ENCODE data around the gene C16orf82.
"Not testable (repeated sequence)": the region's sequence is repeated elsewhere in the genome, so short reads cannot be mapped to it uniquely, and the experiment has no call there.

Gene C16orf82

DNA sequence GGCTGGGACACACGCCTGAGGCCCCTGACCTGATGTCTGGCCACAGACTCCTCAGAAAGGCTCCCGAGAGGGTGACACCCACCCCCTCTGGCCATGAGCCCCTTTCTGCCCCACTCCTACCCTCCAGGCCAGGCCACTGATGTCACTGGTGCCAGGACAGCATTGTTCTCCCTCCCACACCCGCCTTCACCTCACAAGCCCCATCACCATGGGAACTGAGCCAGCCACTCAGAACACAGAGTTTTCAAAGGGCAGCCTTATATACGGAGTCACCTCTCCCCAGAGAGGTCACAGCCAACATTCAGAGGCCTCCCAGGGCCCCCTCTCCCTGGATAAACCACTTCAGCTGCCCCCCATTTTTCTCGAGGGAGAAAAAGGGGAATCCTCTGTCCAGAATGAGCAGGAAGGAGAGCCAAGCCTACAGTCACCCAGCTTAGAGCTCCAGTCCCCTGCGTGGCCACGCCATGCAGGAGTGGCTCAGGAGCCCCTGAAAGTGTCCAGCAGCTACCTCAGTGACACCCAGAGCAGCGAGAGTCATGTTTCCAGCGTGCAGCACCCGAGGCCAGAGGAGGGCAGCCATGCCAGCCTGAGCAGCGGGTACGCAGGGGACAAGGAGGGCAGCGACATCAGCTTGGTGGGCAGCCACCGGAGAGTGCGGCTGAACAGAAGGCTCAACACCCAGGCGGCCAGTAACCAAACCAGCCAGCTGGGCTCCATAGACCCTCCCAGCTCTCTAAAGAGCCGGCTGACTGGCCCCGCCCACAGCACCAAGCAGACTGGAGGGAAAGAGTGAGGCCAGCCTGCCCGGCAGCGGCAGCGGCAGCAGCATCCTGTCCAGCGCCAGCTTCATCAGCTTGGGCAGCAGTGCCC lies at the start of gene C16orf82:
Gene C16orf82 (plus strand): TSS at position 260 of the 870 bp plus-strand sequence.
- DNase-seq (ENCODE audit: low read depth in 2 of 2), result no peak

DNA sequence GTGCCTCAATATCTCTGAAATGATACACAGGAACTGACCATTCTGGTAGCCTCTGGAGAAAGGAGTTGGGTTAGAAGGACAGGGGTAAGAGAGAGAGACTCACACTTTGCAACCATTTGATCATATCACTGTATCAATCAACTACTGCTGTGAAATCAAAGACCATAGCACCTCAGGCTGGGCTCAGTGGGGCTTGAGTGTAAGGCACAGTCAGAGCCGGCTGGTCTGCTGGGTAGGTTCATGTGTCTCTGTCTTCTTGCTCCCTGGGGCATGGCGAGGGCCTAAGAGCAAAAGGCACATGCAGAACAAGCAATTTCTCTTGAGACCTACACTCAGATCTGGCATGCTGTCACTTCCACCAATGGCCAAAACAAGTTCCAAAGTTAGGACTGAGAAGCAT lies 46.7 kb upstream of the C16orf82 start:
- DNase-seq (ENCODE audit: low read depth in 2 of 2), result no peak

DNA sequence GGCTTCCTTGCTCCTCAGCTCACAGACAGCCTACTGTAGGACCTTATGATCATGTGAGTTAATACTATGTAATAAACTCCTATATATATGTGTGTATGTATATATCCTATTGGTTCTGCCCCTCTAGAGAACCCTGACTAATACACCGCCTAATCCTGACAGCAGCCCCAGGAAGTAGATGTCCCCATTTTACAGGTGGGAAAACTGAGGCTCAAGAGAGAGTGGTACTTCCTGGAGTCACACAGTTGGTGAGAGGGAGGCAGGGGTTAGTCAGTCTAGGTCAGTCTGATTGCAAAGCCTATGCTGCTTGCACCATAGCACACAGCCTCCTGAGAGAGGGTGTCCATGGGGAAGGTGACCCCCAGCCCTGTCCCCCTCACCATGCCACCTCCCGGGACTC lies 42.7 kb upstream of the C16orf82 start:
- no peak for DNase-seq (ENCODE audit: low read depth in 2 of 2)

DNA sequence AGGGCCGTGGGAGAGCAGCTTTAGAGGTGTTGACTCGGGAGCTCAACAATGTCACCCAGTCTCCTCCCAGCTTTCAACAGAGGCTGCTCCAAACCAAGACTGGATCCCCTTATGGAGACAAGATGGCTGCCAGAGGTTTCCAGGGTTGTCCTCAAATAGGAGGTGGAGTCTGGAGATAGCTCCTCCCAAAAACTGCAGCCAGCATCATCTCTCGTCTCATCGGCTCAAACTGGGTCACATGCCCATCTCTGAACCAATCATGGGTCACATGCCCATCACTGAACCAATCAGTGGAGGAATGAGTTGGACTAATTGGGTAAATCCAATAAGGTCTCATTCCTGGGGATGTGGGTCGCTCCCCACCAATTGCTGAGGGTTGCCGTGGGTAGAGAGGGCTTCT lies 41.1 kb upstream of the C16orf82 start:
- DNase-seq (ENCODE audit: low read depth in 2 of 2), result no peak

DNA sequence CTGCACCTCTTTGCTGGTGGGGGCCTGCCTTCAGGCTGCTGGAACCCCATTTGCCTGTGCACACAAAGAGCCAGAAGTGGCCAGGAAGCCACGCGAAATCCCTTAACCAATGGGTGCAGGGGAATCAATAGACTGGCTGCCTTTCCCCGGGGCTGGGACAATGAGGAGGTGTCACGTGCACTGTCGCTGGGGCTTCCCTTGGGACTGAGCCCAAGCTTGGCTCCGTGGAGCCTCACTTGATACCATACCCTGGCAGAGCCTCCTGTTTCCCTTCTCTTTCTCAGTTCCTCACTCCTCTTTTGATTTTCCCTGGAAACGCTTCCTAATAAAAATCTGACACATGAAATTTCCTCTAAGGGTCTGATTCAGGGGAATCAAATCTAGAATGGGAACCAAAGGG lies 38.8 kb upstream of the C16orf82 start:
- DNase-seq (ENCODE audit: low read depth in 2 of 2), result no peak

DNA sequence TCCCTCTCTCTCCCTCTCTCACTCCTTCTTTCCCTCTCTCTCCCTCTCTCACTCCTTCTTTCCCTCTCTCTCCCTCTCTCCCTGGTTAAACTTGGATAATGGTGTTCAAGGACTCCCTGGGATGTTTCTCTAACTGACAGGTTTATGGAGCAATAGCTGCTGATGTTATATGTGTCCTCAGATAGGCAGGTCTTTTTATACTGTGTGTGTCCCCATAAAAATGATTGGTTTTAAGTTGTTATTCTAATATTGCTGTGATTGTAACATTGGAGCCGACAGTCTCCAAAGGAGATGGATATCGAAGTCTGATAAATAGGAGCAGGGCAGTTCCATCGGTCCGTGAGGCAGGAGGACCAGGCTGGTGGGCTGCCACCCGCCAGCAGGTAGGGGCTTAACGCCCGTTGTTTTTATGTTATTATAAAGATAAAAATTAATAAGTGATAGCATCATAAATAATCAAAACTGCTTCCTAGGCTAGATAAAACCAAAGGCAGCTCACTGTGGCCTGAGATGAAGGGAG lies 38.1 kb upstream of the C16orf82 start:
- no peak for DNase-seq (ENCODE audit: low read depth in 2 of 2)

DNA sequence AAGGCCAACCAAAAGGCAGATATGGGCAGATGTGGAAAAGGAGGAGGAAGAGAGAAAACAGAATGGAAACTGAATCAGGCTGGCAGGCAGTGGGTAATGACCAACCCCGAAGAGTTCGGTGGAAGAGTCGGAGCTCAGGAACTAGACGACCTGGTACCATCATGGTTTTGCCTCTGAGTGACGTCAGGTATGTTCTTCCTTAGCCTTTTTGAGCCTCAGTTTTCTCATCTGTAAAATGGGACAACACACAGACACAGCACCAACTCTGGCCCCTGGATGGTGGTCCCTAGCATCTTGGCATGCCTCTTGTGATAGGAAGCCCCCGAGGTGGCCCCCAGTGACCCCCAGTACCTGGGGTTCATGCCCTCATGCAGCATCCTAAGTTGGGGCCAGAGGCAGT lies 37.2 kb upstream of the C16orf82 start:
- DNase-seq (ENCODE audit: low read depth in 2 of 2), result no peak

DNA sequence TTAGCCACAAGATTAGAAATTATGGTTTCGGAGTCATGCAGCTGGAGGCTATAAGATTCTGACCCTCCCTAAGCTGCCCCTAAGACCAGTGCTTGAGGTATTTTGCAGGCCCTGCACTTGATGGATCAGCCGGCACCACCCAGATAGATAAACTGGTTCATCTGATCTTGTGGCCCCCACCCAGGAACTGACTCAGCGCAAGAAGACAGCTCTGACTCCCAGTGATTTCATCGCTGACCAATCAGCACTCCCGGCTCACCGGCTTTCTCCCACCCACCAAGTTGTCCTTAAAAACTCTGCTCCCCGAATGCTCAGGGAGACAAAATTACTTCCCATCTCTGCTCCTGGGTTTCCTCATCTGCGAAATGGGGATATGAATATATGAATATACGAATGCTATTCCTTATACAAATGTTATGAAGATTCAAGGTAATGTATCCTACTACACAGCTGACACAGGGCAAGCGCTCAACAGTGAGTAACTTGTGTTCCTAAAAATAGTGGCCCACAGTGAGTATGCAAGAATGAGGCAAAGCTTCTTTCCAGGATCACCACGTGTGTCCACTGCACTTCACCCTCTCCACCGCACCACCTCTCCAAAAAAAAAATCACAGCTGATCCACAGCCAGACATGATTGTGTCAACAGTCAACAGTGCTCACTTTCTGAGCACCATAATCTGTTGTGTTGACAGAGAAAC lies 33.3 kb upstream of the C16orf82 start:
- DNase-seq (ENCODE audit: low read depth in 2 of 2), result no peak

DNA sequence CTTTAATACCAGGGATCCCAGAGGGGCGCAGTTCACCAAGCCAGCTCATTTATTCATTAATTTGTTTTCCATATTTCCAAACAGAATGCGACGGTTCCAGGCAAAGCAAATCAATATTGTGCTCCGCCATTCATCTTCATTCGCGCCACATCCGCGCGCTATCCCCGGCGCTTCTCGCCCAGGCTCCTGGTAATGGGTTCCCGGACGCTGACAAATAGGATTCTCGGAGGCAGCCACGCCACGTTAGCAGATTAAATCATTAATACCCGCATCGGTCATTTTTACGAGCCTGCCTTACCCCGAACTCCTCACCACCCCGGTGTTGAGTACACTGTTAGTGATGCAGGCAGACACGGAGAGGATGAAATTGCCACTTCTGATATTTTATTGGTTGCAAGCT lies 26.0 kb upstream of the C16orf82 start:
- DNase-seq (ENCODE audit: low read depth in 2 of 2), result no peak

DNA sequence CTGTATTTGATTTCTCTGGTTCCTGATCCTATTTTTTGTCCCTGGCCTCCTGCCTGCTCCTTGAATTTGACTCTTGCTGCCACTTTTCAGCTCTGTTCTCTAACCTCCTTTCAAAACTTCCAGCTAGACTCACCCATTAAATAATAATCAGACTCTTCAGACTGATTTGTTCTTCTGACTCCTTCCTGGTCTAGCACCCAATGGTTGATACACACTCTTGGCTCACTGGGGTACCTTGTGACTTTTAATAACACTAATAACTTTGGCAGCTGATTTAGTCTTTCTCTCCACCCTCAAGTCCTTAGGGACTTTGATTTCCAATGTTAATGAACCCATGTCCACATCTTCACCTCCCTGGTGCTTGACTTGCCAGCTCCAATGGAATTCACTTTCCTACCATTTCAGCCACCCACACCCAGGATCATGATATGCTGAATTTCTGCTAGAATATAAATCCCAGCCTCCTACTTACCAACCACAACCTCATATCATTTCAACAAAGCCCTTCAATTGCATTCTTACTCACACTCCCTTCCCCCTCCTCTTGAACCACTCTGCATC lies 19.7 kb upstream of the C16orf82 start:
- no peak for DNase-seq (ENCODE audit: low read depth in 2 of 2)

DNA sequence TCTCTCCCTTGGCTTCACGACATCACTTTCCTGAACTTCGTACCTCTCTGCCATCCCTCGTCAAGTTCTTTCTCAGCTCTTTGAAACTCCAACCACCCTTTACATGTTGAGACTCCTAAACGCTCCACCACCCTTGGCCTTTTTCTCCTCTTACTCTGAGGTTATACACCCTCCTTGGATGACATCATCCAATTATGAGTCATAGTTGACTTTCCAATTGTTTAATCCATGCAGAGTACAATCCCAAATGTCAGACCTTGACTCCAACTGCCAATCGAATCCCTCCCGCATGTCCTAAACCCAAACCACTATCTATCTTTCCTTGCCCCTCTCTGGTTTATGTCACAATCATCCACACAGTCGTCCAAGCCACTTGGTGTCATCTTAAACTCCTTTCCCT lies 18.4 kb upstream of the C16orf82 start:
- DNase-seq (ENCODE audit: low read depth in 2 of 2), result no peak

DNA sequence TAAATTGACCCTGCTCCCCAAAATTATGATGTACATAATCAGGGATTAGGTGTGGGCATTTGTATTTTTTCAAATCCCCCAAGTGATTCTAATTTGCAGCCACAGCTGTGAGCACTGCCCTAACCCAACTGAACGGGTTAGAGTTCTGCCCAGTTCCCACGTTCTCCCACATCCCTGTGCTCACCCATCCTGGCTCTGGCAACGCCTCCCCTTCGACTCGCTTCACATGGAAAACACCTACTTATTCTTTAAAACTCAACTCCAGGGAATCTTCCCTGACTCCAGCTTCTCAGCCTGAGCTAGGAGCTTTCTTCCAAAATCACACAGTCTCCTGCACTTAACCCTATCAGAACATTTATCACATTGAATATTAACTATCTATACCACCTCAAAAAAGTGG lies 17.6 kb upstream of the C16orf82 start:
- no peak for DNase-seq (ENCODE audit: low read depth in 2 of 2)

DNA sequence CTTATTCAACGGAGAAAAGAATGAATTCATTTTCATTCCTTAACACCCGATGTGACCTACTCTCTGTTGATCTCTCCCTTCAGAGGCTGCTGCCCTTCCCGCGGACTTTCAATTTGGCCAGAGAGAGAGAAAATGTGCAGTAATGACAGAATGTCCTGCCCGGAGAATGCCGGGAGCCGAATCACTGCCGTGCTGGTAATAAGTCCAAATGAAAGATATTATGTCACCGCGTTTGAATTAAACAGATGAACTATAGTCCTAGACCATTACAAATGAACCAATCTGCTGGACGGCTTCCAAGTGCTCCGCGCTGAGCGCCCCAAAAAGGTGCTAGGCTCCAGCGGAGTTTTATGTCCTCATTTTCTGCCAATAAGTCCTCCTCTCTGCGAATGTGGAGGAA lies 14.7 kb upstream of the C16orf82 start:
- no peak for DNase-seq (ENCODE audit: low read depth in 2 of 2)

DNA sequence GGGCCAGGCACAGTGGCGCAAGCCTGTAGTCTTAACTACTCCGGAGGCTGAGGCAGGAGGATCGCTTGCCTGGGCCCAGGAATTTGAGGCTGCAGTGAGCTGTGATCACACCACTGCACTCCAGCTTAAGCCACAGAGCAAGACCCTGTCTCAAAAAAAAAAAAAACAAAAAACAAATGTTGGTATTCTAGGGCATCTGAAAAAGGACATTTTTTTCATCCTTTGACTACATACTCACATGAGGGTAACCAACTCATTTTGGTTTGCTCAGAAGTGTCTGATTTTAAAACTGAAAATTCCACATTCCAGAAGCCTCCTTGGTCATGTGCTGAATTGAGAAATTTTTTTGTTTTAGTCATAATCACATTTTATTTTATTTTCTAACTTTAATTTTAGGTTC lies 12.7 kb upstream of the C16orf82 start:
- no peak for DNase-seq (ENCODE audit: low read depth in 2 of 2)

DNA sequence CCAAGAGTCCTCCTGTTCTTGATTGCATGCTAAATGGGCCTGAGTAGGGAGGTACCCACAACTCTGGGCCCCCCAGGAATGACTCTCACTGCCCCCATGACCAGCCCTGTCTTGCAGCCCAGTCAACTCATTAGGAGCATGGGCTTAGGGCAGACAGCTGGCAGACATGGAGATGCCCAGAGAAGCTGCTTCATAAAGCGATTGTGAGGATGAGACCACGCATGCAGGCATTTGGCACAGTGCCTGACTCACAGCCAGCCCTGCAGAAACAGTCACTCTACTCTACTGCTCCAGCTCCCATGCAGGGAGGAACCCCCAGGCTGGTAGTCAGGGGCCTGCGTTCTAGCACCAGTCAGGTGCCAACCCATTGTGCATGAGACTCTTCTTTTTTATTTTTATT lies 8.4 kb upstream of the C16orf82 start:
- no peak for DNase-seq (ENCODE audit: low read depth in 2 of 2)

DNA sequence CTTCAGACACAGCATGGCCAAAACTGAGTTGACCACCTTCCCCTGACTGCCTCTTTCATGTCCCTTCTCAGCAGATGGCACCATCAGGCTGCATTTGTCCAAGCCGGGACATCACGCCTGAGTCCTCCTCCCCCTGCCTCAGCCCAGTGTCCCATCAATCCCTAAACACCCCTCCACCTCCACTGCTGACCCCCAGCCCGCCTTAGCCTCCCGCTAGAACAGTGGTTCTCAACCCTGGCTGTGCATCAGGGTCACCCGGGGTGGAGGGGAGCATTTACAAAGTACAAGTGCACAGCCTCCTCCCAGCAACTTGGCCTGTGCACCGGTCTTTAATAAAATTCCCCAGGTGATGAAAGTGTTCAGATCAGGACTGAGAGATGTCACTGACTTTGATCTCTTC lies 4.0 kb downstream of the C16orf82 start:
- DNase-seq (ENCODE audit: low read depth in 2 of 2), result no peak

DNA sequence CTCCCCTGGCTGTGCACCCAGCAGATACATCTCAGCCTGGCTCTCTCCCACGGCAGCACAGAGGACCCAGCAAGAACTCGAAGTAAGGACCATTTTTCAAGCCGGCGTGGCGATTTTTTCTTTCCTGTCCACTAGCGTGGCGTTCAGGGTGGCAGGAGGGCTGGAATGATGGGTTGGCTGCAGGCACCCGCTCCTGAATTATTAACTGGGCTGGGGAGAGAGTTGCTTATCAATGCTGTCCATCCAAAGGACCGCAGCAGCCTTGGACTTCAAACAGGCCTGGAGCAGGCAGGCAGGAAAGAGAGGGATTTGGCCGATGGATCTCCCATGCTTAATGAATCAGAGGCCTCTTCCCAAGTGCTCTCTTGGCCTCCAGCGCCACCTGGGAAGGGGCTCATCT lies 7.0 kb downstream of the C16orf82 start:
- DNase-seq (ENCODE audit: low read depth in 2 of 2), result no peak

DNA sequence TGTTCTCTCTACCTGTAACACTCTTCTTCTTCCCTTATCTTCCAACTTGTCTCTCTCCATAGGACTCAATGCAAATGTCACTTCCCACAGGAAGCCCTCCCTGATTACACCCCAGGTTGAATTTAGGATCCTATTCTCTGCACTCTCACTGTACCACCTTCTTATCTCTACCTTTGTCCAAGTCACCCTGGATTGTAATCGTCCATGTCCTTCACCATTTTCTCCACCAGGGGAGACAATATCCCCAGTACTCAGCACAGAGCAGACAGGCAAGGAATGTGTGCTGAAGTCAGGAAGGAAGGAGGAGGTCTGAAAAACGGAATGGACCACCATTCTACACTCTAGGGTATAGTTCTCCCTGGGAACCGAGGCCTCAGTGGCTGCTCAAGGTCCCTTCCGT lies 14.2 kb downstream of the C16orf82 start:
- no peak for DNase-seq (ENCODE audit: low read depth in 2 of 2)

DNA sequence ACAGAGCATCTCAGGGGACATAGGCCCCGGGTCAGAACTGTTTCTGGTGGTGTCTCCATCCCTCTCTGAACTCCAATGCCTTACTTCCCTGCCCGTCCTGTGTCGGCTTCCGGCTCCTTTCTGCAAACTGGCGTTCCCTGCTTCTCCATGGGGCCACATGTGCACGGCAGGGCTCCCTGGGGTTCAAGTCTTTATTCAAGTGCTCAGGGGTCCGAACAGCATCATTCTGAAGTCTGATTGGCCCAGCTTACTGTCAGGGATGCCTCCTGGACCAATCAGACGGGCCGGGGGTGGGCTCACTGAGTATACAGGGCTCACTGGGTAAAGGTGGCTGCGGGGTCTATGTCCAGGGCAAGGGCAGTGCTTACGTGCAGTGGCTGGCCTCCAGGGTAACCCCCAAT lies 17.1 kb downstream of the C16orf82 start:
- no peak for DNase-seq (ENCODE audit: low read depth in 2 of 2)

DNA sequence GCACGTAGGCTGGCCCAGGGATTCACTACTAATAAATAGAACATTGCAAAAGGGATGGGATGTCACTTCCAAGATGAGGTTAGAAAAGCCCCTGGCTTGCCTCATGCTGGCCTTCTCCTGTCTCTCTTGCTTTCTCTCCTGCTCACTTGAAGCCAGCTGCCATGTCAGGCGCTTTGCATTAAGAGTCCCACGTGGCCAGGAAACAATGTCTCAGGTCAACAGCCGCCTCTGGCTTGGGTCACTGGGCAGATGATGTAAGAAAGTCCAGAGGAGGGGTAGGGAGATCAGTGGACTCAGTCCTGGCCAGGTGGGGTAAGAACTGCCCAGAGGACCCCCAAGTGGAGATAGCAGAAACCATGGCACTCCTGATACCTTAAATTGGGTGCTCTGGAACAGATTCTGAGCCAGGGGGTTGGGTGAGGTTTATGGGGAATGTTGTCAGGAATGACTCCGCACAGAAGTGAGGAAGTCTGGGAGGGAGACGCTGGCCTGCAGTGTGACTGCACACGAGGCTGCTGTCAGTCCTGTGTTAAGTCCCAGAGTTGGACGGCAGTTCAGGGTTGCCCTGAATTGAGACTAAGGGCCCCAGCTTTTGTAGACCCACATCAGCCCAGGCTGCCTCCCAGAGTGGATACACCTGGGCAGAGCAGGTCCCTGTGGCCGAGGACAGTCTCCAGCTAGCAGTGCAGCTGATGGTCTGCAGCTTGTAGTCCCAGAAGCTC lies 17.7 kb downstream of the C16orf82 start:
- DNase-seq (ENCODE audit: low read depth in 2 of 2), result no peak

DNA sequence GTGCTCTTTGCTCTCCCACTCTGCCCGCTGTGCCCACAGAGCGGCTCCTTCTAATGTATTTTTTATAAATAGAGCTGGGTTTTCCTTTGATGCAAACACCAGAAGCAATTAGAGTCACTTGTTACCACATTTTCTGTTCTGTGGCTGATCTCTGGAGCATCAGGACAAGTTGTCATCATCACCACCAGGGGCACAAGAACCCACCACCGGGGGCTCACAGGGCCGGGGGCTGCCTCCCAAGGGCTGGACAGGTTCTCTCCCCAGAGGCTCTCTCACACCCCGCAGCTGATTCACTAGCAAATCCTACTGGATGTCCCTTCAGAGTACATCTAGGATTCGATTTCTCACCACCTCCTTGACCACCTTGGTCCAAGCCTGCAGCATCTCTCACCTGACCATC lies 18.5 kb downstream of the C16orf82 start:
- DNase-seq (ENCODE audit: low read depth in 2 of 2), result no peak

DNA sequence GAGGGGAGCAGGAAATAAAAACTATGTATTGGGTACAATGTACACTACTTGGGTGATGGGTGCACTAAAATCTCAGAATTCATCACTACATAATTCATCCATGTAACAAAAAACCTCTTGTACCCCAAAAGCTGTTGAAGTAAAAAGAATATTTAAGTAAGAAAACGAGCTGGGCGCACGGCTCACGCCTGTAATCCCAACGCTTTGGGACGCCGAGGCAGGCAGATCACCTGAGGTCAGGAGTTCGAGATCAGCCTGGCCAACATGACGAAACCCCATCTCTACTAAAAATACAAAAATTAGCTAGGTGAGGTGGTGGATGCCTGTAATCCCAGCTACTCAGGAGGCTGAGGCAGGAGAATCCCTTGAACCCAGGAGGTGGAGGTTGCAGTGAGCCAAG lies 19.3 kb downstream of the C16orf82 start:
- DNase-seq (ENCODE audit: low read depth in 2 of 2), result not testable (repeated sequence)

Measured in stimulated activated CD4-positive, alpha-beta T cell treated with anti-CD3 and anti-CD28 coated beads, Interleukin-4, amount 100 ng/mL, for 48 hours (primary cell).